ENCODE results near the gene PCBP2.

DNA sequence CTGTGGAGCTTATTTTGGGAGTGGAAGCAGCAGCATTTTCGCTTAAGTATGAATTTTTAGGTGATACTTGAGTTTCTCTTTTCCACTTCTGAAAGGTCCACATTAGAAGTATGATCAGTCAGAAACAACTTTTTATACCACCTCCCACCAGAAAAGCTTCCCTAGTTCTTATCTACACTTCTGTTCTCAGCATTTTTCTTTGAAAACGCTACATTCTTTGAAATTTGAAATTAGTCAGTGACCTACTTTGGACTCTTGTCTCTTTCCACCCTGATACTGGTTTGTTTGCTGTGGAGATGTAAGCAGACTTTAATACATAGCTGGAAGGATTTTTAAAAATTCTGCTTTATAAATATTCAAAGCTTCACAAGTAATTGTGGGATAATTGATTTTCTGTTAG is 22.2 kb downstream of the PCBP2 start:
- no peak for TF ChIP-seq EP300 (IDR thresholded peaks at IDR 0.05)
- TF ChIP-seq, protein P1, sequence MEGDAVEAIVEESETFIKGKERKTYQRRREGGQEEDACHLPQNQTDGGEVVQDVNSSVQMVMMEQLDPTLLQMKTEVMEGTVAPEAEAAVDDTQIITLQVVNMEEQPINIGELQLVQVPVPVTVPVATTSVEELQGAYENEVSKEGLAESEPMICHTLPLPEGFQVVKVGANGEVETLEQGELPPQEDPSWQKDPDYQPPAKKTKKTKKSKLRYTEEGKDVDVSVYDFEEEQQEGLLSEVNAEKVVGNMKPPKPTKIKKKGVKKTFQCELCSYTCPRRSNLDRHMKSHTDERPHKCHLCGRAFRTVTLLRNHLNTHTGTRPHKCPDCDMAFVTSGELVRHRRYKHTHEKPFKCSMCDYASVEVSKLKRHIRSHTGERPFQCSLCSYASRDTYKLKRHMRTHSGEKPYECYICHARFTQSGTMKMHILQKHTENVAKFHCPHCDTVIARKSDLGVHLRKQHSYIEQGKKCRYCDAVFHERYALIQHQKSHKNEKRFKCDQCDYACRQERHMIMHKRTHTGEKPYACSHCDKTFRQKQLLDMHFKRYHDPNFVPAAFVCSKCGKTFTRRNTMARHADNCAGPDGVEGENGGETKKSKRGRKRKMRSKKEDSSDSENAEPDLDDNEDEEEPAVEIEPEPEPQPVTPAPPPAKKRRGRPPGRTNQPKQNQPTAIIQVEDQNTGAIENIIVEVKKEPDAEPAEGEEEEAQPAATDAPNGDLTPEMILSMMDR (IDR thresholded peaks at IDR 0.05) = no peak

Measured in tibial nerve (tissue), 4 donors.